Epithelial cell of proximal tubule (primary cell): ENCODE results near the gene PHF24. TPM values are rescaled to one million over a fixed set of nuclear protein-coding genes. Genes with fewer than 3 reads are reported as not detected.
"Not testable (repeated sequence)": the region's sequence is repeated elsewhere in the genome, so short reads cannot be mapped to it uniquely, and the experiment has no call there.

Experiments
- DNase-seq: peaks from one replicate; pipeline ENCODE4 v3.0.0-alpha.2; 2011; ENCODE audit warnings: low read depth
- H3K4me3 ChIP-seq: 2 replicates; pipeline ENCODE4 v1.5.1; 2011; ENCODE audit warnings: low read depth, mild to moderate bottlenecking, low read length
- CTCF ChIP-seq: conservative IDR thresholded peaks from 2 replicates; pipeline ENCODE4 v1.5.1; 2012; ENCODE audit warnings: low read depth, mild to moderate bottlenecking, low read length
- total RNA-seq: library from RNA; depleted of rRNA; stranded (reverse); fragments of >200 nt; gene quantifications from 2 replicates; pipeline ENCODE4 v1.2.3, GENCODE V29; 2015

The PHF24 gene
- total RNA-seq, 1 donor from 2014 or later, result 0.12 TPM

- TF ChIP-seq CTCF, result no peak
- H3K4me3 ChIP-seq, result no peak overlapping the region
- no peak for DNase-seq
Observed at GRCh38 chr9:34997379-34997781, 39.3 kb downstream of the PHF24 start.

- H3K4me3 ChIP-seq, result no peak overlapping the region
- no peak for DNase-seq
- no peak for TF ChIP-seq CTCF
Observed at GRCh38 chr9:34998266-34998665, 40.2 kb downstream of the PHF24 start.

GRCh38 chr9:34999576-34999975, 41.5 kb downstream of the PHF24 start:
- H3K4me3 ChIP-seq, result no peak overlapping the region
- no peak for TF ChIP-seq CTCF
- DNase-seq, result no peak

GRCh38 chr9:35000535-35001284, 42.6 kb downstream of the PHF24 start:
- no peak for DNase-seq
- no peak overlapping the region for H3K4me3 ChIP-seq
- TF ChIP-seq CTCF, result no peak

- TF ChIP-seq CTCF, result no peak
- no peak for DNase-seq
- H3K4me3 ChIP-seq, result no peak overlapping the region
Observed at GRCh38 chr9:35001285-35001677, 43.2 kb downstream of the PHF24 start.

- H3K4me3 ChIP-seq, result no peak overlapping the region
- no peak for DNase-seq
- TF ChIP-seq CTCF, result no peak
Observed at GRCh38 chr9:35001803-35002502, 43.9 kb downstream of the PHF24 start.

- no peak for TF ChIP-seq CTCF
Observed at GRCh38 chr9:35002623-35003022, 44.5 kb downstream of the PHF24 start.

GRCh38 chr9:35004299-35004698, 46.2 kb downstream of the PHF24 start:
- H3K4me3 ChIP-seq, DNase-seq: not testable (repeated sequence)

More at GRCh38 chr9:35002623-35003022, 44.5 kb downstream of the PHF24 start:
- no peak for DNase-seq
- no peak overlapping the region for H3K4me3 ChIP-seq
